Measurements from ENCODE around the gene NFATC4.

GRCh38 chr14:24422694-24423601 lies 55.0 kb downstream of the NFATC4 start:
- TF ChIP-seq FOXA1 (IDR thresholded peaks at IDR 0.05) = no peak
- no peak for TF ChIP-seq HDGF (IDR thresholded peaks at IDR 0.05; ENCODE audit: borderline replicate concordance)
- TF ChIP-seq BHLHE40 (IDR thresholded peaks at IDR 0.05; ENCODE audit: borderline replicate concordance) = no peak
- no peak for TF ChIP-seq CTBP1 (IDR thresholded peaks at IDR 0.05; ENCODE audit: borderline replicate concordance)
- no peak for TF ChIP-seq SUZ12 (IDR thresholded peaks at IDR 0.05)
- TF ChIP-seq ARNT (IDR thresholded peaks at IDR 0.05) = no peak
- no peak for TF ChIP-seq L3MBTL2 (conservative IDR thresholded peaks at IDR 0.05)
- TF ChIP-seq FOXK2 (IDR thresholded peaks at IDR 0.05) = no peak
- no peak for TF ChIP-seq FOXM1 (IDR thresholded peaks at IDR 0.05; ENCODE audit: borderline replicate concordance)
- TF ChIP-seq TARDBP (IDR thresholded peaks at IDR 0.05) = no peak
- TF ChIP-seq NFRKB (IDR thresholded peaks at IDR 0.05) = no peak
- TF ChIP-seq PKNOX1 (IDR thresholded peaks at IDR 0.05) = no peak
- TF ChIP-seq LEF1 (IDR thresholded peaks at IDR 0.05; ENCODE audit: borderline replicate concordance) = no peak
- no peak for TF ChIP-seq ELF4 (IDR thresholded peaks at IDR 0.05)
